ENCODE measurements around the gene DNAH10.
"Not testable (repeated sequence)": the region's sequence is repeated elsewhere in the genome, so short reads cannot be mapped to it uniquely, and the experiment has no call there.

Gene DNAH10

GRCh38 chr12:123749355-123749754 is 12.7 kb upstream of the DNAH10 start:
- DNase-seq = no peak

- no peak for DNase-seq
Observed at GRCh38 chr12:123750159-123750656, 11.9 kb upstream of the DNAH10 start.

GRCh38 chr12:123752046-123752445 is 10.1 kb upstream of the DNAH10 start:
- DNase-seq = no peak

GRCh38 chr12:123754041-123754772 is 7.9 kb upstream of the DNAH10 start:
- DNase-seq = no peak

DNA sequence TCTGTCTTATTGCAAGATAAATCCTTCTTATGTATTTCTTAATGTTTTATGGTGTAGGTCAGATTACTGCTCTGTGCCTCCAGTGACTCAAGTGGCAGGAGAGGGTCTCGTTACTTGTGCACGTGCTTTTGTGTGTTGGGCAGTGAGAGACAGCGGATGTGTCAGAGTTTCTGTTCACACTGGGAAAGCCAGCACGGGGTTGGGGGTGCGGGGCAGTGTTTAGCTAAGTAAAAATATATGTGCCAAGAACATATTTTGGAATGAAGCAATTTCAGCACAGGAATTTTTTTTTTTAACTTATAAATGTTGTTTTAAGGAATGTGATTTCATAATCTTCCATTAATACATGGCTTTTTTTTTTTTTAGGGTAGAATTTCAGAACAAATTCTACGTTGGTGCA is 4.5 kb upstream of the DNAH10 start:
- DNase-seq = no peak

DNA sequence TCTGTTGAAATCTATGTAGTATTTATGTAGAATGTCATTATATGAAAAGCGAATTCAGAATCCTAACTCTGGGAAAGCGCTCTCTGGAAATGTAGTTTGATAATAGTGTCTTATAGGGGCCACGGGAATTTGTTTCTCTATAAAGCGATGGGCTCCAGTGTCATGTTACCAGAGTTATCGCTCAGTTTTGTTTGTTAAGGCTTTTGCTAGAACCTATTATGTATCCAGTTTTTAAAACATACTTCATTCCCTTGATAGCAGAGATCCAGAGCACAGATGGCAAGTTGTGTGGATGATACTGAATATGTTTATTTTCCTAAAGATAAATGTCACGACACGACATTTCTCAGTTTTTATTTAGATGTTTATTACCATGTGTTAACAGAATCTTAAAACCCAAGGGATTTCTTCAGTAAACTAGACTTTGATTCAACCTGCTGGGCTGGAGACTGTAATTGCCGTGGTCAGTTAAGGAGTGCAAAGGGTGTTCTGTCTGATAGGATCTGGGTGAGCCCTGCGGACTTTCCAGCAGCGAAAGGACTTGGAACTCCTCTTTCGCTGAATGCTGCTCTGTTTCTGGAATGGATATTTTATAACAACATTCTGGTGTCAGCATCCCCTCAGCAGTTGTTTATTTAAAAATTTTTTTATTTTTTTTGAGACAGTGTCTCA is 1.7 kb upstream of the DNAH10 start:
- no peak for DNase-seq

DNA sequence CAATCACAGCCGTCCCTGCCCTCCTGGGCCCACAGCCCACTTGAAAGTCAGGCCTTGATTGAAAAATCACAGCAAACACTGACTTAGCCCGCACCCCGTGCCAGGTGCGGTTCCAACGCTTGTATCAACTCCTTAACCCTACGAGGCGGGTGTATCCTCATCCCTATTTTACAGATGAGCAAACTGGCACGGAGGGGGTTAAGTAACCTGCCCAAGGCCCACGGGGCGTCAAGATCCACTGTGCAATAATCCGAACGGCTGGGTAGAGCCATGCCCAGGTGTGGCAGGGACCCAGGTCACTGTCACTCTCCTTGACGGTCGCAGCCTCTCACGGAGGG is 583 bp downstream of the DNAH10 start:
- DNase-seq = no peak

GRCh38 chr12:123763093-123763492 is 992 bp downstream of the DNAH10 start:
- DNase-seq = no peak

- no peak for DNase-seq
Observed at GRCh38 chr12:123764109-123764508, 2.0 kb downstream of the DNAH10 start.

GRCh38 chr12:123765504-123766035 is 3.5 kb downstream of the DNAH10 start:
- DNase-seq = no peak

GRCh38 chr12:123767613-123768012 is 5.5 kb downstream of the DNAH10 start:
- peak; percentile 64 for DNase-seq

- DNase-seq = no peak
Observed at GRCh38 chr12:123771261-123771660, 9.2 kb downstream of the DNAH10 start.

DNA sequence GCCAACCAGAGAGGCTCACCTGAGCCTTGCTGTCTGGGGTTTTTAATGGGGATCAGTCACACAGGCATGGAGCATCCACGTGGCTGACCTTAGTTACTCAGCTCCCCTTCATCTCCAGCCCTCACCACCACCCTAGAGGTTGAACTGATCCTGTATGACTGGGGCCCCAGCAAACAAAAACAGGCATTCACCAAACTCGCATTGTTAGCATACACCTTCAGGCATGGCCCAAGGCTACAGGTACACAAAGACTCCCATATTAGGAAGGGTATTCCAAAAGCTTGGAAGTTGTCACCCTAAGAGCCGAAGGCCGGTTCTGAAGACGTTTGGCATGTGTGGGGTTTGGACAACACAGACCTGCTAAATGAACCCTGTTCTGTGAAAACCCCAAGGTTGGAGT is 10.0 kb downstream of the DNAH10 start:
- no peak for DNase-seq

DNA sequence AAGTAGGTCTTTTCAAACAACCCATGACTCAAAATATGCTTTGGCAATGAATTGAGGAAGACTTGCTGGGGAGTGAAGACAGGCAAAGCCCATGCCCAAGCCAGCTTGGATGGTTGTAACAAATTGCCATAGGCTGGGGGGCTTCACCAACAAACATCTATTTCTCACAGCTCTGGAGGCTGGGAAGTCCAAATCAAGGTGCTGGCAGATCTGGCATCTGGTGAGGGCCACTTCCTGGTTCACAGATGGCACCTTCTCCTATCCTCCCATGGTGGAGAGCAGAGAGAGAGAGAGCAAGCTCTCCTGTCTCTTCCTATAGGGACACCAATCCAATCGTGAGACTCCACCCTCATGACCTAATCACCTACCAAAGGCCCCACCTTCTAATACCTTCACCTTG is 11.3 kb downstream of the DNAH10 start:
- DNase-seq = no peak

GRCh38 chr12:123779551-123779950 is 17.4 kb downstream of the DNAH10 start:
- no peak for DNase-seq

GRCh38 chr12:123782997-123783792 is 21.1 kb downstream of the DNAH10 start:
- no peak for DNase-seq

GRCh38 chr12:123787466-123787865 is 25.4 kb downstream of the DNAH10 start:
- DNase-seq = no peak

- DNase-seq = no peak
Observed at GRCh38 chr12:123788541-123788940, 26.4 kb downstream of the DNAH10 start.

DNA sequence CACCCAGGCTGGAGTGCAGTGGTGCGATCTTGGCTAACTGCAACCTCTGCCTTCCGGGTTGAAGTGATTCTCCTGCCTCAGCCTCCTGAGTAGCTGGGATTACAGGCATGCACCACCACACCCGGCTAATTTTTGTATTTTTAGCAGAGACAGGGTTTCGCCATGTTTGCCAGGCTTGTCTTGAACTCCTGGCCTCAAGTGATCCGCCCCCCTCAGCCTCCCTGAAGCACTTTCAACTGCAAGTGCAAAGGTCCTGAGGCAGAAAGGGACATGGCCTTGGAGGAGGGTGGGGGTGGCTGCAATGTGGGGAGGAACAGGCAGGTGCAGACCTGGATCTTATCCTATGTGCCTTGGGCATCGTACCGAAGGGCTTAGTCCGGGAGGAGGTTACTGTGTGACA is 27.3 kb downstream of the DNAH10 start:
- DNase-seq = not testable (repeated sequence)

GRCh38 chr12:123790905-123791467 is 28.9 kb downstream of the DNAH10 start:
- DNase-seq = no peak

DNA sequence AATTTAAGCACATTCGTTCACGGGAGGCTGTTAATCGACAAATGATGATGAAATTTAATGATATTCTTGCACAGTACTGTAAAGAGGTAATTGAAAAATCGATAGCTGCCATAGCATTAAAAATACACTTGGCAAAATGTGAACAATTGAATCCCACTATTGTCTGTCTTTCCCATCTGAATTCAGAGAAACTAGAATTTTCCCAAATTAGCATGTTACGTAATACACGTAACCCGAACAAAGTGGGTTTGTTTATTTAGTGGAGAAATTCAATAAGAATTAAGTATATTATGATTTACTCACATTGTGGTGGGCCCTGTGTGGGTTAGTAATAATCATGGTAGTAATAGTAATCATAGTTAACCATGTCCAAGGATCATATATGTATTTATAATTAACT is 31.9 kb downstream of the DNAH10 start:
- no peak for DNase-seq

DNA sequence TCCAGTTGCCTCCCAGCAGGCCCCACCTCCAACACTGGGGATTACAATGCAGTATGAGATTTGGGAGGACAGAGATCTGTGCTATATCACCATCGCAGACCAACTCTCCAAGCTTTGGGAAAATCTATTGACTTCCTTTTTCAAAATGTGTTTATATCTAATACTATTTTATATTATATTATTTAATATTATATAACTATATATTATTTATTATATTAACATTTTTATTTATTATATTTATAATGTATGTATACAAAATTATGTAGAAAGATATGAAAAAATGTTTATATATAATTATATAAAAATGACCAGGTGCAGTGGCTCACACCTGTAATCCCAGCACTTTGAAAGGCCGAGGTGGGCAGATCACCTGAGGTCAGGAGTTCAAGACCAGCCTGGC is 36.4 kb downstream of the DNAH10 start:
- no peak for DNase-seq

DNA sequence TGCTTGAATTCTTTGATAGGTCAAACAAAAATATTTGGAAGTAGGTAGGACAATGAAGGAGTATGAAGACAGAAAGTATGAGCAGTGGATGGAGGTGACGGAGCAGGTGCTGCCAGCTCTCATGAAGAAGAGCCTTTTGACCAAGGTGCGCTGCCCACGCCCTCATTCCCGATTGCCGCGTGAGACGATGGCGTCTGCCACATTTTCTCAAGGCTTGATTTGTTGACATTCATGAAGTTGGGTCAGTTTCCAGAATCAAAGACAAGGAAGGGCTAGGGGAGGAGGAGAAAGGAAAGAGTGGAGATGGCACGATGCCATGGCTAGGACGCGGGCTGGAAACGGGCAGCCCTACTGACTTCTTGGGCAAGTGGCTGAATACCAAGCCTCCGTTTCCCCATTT is 37.1 kb downstream of the DNAH10 start:
- DNase-seq = no peak

All from hematopoietic multipotent progenitor cell treated with erythropoietin and hydrocortisone succinate and interleukin-3 and kit ligand, for 8 days (in vitro differentiated cells).